ENCODE measurements around the gene MRPL38.

The MRPL38 gene

GRCh38 chr17:75931062-75931461 lies 26.4 kb upstream of the MRPL38 start:
- Histone ChIP-seq H3K4me3 (ENCODE audit: low read depth in 1 of 2, low read length in 2 of 2) (no peak overlapping the region), H3K27me3 (ENCODE audit: control insufficient read depth in 1 of 2, insufficient read depth in 2 of 2, low read length in 2 of 2) (no peaks in the 10 kb centered on the region), H3K9me3 (ENCODE audit: low read length) (no peaks in the 10 kb centered on the region), H3K9ac (ENCODE audit: low read length) (no peak overlapping the region), H3K27ac (ENCODE audit: low read depth, low read length) (no peak overlapping the region), H3K4me1 (ENCODE audit: insufficient read depth, low read length) (no peaks in the 10 kb centered on the region), H3K36me3 (ENCODE audit: insufficient read depth, low read length) (no peaks in the 10 kb centered on the region)

DNA sequence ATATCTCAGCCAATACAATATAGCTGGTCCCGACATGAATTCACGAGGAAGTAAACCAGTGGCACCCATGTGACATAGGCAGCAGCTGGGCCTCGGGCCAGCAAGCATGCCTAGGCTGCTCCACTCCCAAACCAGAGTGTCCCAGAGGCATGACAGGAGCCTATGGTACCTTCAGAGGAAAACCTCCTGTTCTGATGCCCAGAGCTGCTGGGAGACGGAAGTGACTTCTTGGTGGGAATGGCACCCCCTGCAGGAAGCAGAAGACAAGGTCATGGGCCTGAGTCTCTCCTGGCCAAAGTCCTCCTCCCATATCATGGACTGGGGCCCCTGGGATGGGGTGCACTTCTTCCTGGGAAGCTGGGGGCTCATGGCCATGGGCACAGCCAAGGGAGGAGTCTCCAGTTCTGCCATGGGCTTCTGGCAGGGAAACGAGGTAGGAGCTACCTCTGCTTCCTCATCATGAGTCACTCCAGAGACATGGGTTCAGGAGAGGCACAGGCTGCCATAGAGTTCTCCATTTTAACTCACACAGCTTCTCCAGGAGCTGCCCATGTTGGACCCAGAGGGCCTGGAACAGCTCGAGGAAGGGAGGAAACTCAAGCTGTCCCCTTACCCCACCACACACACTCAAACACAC lies 22.7 kb upstream of the MRPL38 start:
- Histone ChIP-seq H3K27ac (ENCODE audit: low read depth, low read length) (no peak overlapping the region), H3K36me3 (ENCODE audit: insufficient read depth, low read length) (no peaks in the 10 kb centered on the region), H3K9ac (ENCODE audit: low read length) (no peak overlapping the region), H3K9me3 (ENCODE audit: low read length) (no peaks in the 10 kb centered on the region), H3K4me3 (ENCODE audit: low read depth in 1 of 2, low read length in 2 of 2) (no peak overlapping the region), H3K27me3 (ENCODE audit: control insufficient read depth in 1 of 2, insufficient read depth in 2 of 2, low read length in 2 of 2) (no peaks in the 10 kb centered on the region), H3K4me1 (ENCODE audit: insufficient read depth, low read length) (no peaks in the 10 kb centered on the region)

GRCh38 chr17:75926456-75926855 lies 21.8 kb upstream of the MRPL38 start:
- no peaks in the 10 kb centered on the region for H3K36me3 ChIP-seq (ENCODE audit: insufficient read depth, low read length)
- H3K27ac ChIP-seq (ENCODE audit: low read depth, low read length) = no peak overlapping the region
- H3K9me3 ChIP-seq (ENCODE audit: low read length) = no peaks in the 10 kb centered on the region
- no peaks in the 10 kb centered on the region for H3K27me3 ChIP-seq (ENCODE audit: control insufficient read depth in 1 of 2, insufficient read depth in 2 of 2, low read length in 2 of 2)
- no peak overlapping the region for H3K4me3 ChIP-seq (ENCODE audit: low read depth in 1 of 2, low read length in 2 of 2)
- no peak overlapping the region for H3K9ac ChIP-seq (ENCODE audit: low read length)
- no peaks in the 10 kb centered on the region for H3K4me1 ChIP-seq (ENCODE audit: insufficient read depth, low read length)

- H3K4me1 ChIP-seq (ENCODE audit: insufficient read depth, low read length) = no peaks in the 10 kb centered on the region
- H3K27me3 ChIP-seq (ENCODE audit: control insufficient read depth in 1 of 2, insufficient read depth in 2 of 2, low read length in 2 of 2) = no peaks in the 10 kb centered on the region
- H3K9me3 ChIP-seq (ENCODE audit: low read length) = no peaks in the 10 kb centered on the region
- no peak overlapping the region for H3K4me3 ChIP-seq (ENCODE audit: low read depth in 1 of 2, low read length in 2 of 2)
- H3K36me3 ChIP-seq (ENCODE audit: insufficient read depth, low read length) = no peaks in the 10 kb centered on the region
- H3K27ac ChIP-seq (ENCODE audit: low read depth, low read length) = no peak overlapping the region
- H3K9ac ChIP-seq (ENCODE audit: low read length) = no peak overlapping the region
Observed at GRCh38 chr17:75925912-75926311, 21.2 kb upstream of the MRPL38 start.

- Histone ChIP-seq H3K4me3 (ENCODE audit: low read depth in 1 of 2, low read length in 2 of 2) (no peak overlapping the region), H3K9me3 (ENCODE audit: low read length) (no peaks in the 10 kb centered on the region), H3K27ac (ENCODE audit: low read depth, low read length) (no peak overlapping the region), H3K4me1 (ENCODE audit: insufficient read depth, low read length) (no peaks in the 10 kb centered on the region), H3K9ac (ENCODE audit: low read length) (no peak overlapping the region), H3K27me3 (ENCODE audit: control insufficient read depth in 1 of 2, insufficient read depth in 2 of 2, low read length in 2 of 2) (no peaks in the 10 kb centered on the region), H3K36me3 (ENCODE audit: insufficient read depth, low read length) (no peaks in the 10 kb centered on the region)
Observed at GRCh38 chr17:75925103-75925502, 20.4 kb upstream of the MRPL38 start.

- H3K9ac ChIP-seq (ENCODE audit: low read length) = no peak overlapping the region
- no peak overlapping the region for H3K4me3 ChIP-seq (ENCODE audit: low read depth in 1 of 2, low read length in 2 of 2)
- H3K27ac ChIP-seq (ENCODE audit: low read depth, low read length) = no peak overlapping the region
- no peaks in the 10 kb centered on the region for H3K27me3 ChIP-seq (ENCODE audit: control insufficient read depth in 1 of 2, insufficient read depth in 2 of 2, low read length in 2 of 2)
- no peaks in the 10 kb centered on the region for H3K9me3 ChIP-seq (ENCODE audit: low read length)
- no peaks in the 10 kb centered on the region for H3K36me3 ChIP-seq (ENCODE audit: insufficient read depth, low read length)
- H3K4me1 ChIP-seq (ENCODE audit: insufficient read depth, low read length) = no peaks in the 10 kb centered on the region
Observed at GRCh38 chr17:75922963-75923874, 18.5 kb upstream of the MRPL38 start.

DNA sequence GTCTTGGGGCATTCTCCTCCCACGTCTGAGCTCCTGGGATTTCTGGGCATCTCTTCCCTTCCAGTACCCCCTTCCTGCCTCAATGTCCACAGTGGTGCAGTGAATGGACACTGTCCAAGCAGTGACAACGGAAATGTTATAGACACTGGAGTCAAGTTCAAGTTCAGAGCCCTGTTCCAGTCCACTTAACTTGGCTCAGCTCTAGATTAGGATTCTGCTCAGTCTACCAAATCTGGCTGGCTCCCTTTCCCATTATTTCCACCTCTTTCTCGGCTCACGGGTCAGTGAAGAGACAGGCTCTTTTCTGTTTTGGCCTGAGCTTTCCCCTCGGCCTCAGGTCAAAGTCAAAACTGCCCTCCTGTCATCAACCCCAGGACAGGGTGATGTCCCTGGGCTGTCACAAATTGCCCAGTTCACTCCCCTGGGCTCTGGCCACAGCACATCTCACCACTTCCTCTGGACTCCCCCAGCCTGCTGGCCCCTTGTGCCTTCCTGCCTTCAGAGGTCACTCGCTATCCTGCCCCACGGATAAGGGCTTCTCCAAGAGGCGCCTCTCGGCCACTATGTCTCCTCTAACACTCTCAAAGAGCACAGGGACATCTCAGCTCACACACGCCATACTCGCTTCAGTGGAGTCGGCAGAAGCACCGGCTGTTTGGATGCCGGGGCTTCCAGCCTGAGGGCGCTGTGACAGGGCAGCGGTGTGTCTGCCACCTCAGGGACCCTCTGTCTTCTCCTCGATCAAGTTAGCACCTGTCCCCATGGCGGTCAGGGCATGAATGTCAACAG lies 17.7 kb upstream of the MRPL38 start:
- no peaks in the 10 kb centered on the region for H3K27me3 ChIP-seq (ENCODE audit: control insufficient read depth in 1 of 2, insufficient read depth in 2 of 2, low read length in 2 of 2)
- no peaks in the 10 kb centered on the region for H3K36me3 ChIP-seq (ENCODE audit: insufficient read depth, low read length)
- no peaks in the 10 kb centered on the region for H3K9me3 ChIP-seq (ENCODE audit: low read length)
- no peaks in the 10 kb centered on the region for H3K4me1 ChIP-seq (ENCODE audit: insufficient read depth, low read length)
- H3K4me3 ChIP-seq (ENCODE audit: low read depth in 1 of 2, low read length in 2 of 2) = no peak overlapping the region
- H3K9ac ChIP-seq (ENCODE audit: low read length) = no peak overlapping the region
- no peak overlapping the region for H3K27ac ChIP-seq (ENCODE audit: low read depth, low read length)

DNA sequence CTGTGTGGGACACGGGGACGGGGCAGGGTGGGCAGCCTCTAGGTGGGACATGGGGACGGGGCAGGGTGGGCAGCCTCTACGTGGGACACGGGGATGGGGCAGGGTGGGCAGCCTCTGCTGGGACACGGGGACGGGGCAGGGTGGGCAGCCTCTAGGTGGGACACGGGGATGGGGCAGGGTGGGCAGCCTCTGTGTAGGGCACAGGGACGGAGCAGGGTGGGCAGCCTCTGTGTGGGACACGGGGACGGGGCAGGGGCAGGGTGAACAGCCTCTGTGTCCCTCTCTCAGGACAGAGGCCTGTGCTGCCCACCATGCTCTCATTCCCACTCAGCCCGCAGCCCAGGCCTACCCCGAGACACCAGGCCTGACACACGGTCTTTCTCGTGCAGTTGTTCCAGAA lies 16.9 kb upstream of the MRPL38 start:
- Histone ChIP-seq H3K4me1 (ENCODE audit: insufficient read depth, low read length) (no peaks in the 10 kb centered on the region), H3K9me3 (ENCODE audit: low read length) (no peaks in the 10 kb centered on the region), H3K9ac (ENCODE audit: low read length) (no peak overlapping the region), H3K36me3 (ENCODE audit: insufficient read depth, low read length) (no peaks in the 10 kb centered on the region), H3K4me3 (ENCODE audit: low read depth in 1 of 2, low read length in 2 of 2) (no peak overlapping the region), H3K27ac (ENCODE audit: low read depth, low read length) (no peak overlapping the region), H3K27me3 (ENCODE audit: control insufficient read depth in 1 of 2, insufficient read depth in 2 of 2, low read length in 2 of 2) (no peaks in the 10 kb centered on the region)

GRCh38 chr17:75920045-75920560 lies 15.4 kb upstream of the MRPL38 start:
- Histone ChIP-seq H3K36me3 (ENCODE audit: insufficient read depth, low read length) (no peaks in the 10 kb centered on the region), H3K4me3 (ENCODE audit: low read depth in 1 of 2, low read length in 2 of 2) (no peak overlapping the region), H3K27me3 (ENCODE audit: control insufficient read depth in 1 of 2, insufficient read depth in 2 of 2, low read length in 2 of 2) (no peaks in the 10 kb centered on the region), H3K9me3 (ENCODE audit: low read length) (no peaks in the 10 kb centered on the region), H3K9ac (ENCODE audit: low read length) (no peak overlapping the region), H3K27ac (ENCODE audit: low read depth, low read length) (no peak overlapping the region), H3K4me1 (ENCODE audit: insufficient read depth, low read length) (no peaks in the 10 kb centered on the region)

DNA sequence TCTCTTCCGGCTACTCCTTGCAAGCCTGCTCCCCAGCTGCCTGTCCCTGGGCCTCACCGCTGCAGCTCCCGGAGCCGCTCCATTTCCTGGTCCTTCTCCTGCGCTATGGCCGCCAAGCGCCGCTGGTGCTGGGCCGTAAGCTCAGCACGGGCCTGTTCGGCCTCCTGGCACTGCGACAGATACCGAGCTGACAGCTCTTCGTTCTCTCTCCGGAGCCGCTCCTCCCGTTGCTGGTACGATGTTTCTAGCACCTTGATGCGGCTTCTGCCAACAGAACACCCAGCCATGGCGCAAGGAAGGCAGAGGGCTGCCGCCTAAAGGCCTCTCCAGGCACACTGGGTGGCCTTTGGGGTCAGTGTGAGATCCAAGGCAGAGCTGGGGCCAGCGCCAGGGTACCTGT lies 14.9 kb upstream of the MRPL38 start:
- no peak overlapping the region for H3K4me3 ChIP-seq (ENCODE audit: low read depth in 1 of 2, low read length in 2 of 2)
- H3K4me1 ChIP-seq (ENCODE audit: insufficient read depth, low read length) = no peaks in the 10 kb centered on the region
- no peaks in the 10 kb centered on the region for H3K27me3 ChIP-seq (ENCODE audit: control insufficient read depth in 1 of 2, insufficient read depth in 2 of 2, low read length in 2 of 2)
- no peak overlapping the region for H3K9ac ChIP-seq (ENCODE audit: low read length)
- H3K27ac ChIP-seq (ENCODE audit: low read depth, low read length) = no peak overlapping the region
- no peaks in the 10 kb centered on the region for H3K36me3 ChIP-seq (ENCODE audit: insufficient read depth, low read length)
- no peaks in the 10 kb centered on the region for H3K9me3 ChIP-seq (ENCODE audit: low read length)

DNA sequence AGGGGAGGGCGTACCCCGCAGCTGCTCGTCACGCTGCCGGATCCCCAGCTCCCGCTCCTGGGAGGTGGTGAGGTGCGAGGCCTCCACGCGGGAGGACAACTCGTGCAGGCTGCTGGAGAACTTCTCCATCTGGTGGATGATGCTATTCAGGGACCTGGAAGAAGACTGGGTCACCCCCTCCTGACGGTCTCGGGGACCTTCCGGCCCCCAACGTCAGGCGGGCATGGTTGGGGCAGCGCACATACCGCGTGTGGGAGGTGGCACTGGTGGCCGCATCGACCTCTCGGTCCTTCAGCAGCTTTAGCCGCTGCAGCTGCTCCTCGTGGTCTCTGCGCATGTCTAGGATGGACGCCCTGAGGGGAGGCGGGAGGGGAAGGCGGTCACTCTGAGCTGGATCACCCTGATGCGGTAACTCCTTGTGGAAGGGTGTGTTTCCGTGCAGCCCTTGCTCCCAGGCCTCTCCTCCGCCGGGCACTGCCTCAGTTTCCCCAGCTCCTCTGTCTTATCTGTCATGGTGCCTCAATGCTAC lies 13.3 kb upstream of the MRPL38 start:
- Histone ChIP-seq H3K4me1 (ENCODE audit: insufficient read depth, low read length) (no peaks in the 10 kb centered on the region), H3K27me3 (ENCODE audit: control insufficient read depth in 1 of 2, insufficient read depth in 2 of 2, low read length in 2 of 2) (no peaks in the 10 kb centered on the region), H3K9me3 (ENCODE audit: low read length) (no peaks in the 10 kb centered on the region), H3K36me3 (ENCODE audit: insufficient read depth, low read length) (no peaks in the 10 kb centered on the region), H3K4me3 (ENCODE audit: low read depth in 1 of 2, low read length in 2 of 2) (no peak overlapping the region), H3K27ac (ENCODE audit: low read depth, low read length) (no peak overlapping the region), H3K9ac (ENCODE audit: low read length) (no peak overlapping the region)
